ENCODE measurements around the gene TMOD3. TPM values are rescaled to one million over a fixed set of nuclear protein-coding genes. Genes with fewer than 3 reads are reported as not detected.

TMOD3 gene
- total RNA-seq, 1 donor from 2014 or later = 37.4 TPM

- H3K27ac Mint-ChIP-seq = no peak overlapping the region
- peaks cover 11% of the 10 kb centered on the region for H3K36me3 Mint-ChIP-seq (ENCODE audit: insufficient read depth)
- no peak overlapping the region for H3K4me3 Mint-ChIP-seq (ENCODE audit: low read depth)
- TF ChIP-seq CTCF (IDR thresholded peaks at IDR 0.05; ENCODE audit: unreplicated experiment) = no peak
- no peaks in the 10 kb centered on the region for H3K9me3 Mint-ChIP-seq (ENCODE audit: low read depth)
- no peak for DNase-seq (ENCODE audit: low spot score, unreplicated experiment)
- peaks cover 2% of the 10 kb centered on the region for H3K4me1 Mint-ChIP-seq (ENCODE audit: low read depth)
- no peaks in the 10 kb centered on the region for H3K27me3 Mint-ChIP-seq
These were observed 83.1 kb downstream of the TMOD3 start for GRCh38 chr15:51912528-51912927.

- Mint-ChIP-seq H3K4me3 (ENCODE audit: low read depth) (no peak overlapping the region), H3K27me3 (no peaks in the 10 kb centered on the region), H3K36me3 (ENCODE audit: insufficient read depth) (peaks cover 11% of the 10 kb centered on the region), H3K9me3 (ENCODE audit: low read depth) (no peaks in the 10 kb centered on the region), H3K4me1 (ENCODE audit: low read depth) (no peaks in the 10 kb centered on the region), H3K27ac (no peak overlapping the region)
- no peak for DNase-seq (ENCODE audit: low spot score, unreplicated experiment)
- TF ChIP-seq CTCF (IDR thresholded peaks at IDR 0.05; ENCODE audit: unreplicated experiment) = peak; percentile 40
These were observed 88.0 kb downstream of the TMOD3 start for GRCh38 chr15:51917493-51917892.

- Mint-ChIP-seq H3K4me3 (ENCODE audit: low read depth) (no peak overlapping the region), H3K9me3 (ENCODE audit: low read depth) (no peaks in the 10 kb centered on the region), H3K27ac (peak overlapping the region; percentile 20), H3K36me3 (ENCODE audit: insufficient read depth) (peaks cover 10% of the 10 kb centered on the region), H3K4me1 (ENCODE audit: low read depth) (no peaks in the 10 kb centered on the region), H3K27me3 (no peaks in the 10 kb centered on the region)
- no peak for DNase-seq (ENCODE audit: low spot score, unreplicated experiment)
- no peak for TF ChIP-seq CTCF (IDR thresholded peaks at IDR 0.05; ENCODE audit: unreplicated experiment)
These were observed 95.0 kb downstream of the TMOD3 start for GRCh38 chr15:51924156-51925068.

GRCh38 chr15:51926809-51927208 is 97.4 kb downstream of the TMOD3 start:
- Mint-ChIP-seq H3K9me3 (ENCODE audit: low read depth) (no peaks in the 10 kb centered on the region), H3K4me3 (ENCODE audit: low read depth) (no peak overlapping the region), H3K27me3 (no peaks in the 10 kb centered on the region), H3K36me3 (ENCODE audit: insufficient read depth) (peaks cover 7% of the 10 kb centered on the region), H3K4me1 (ENCODE audit: low read depth) (no peaks in the 10 kb centered on the region), H3K27ac (no peak overlapping the region)
- no peak for TF ChIP-seq CTCF (IDR thresholded peaks at IDR 0.05; ENCODE audit: unreplicated experiment)
- DNase-seq (ENCODE audit: low spot score, unreplicated experiment) = no peak

GRCh38 chr15:51931016-51931415 is 101.6 kb downstream of the TMOD3 start:
- no peak for TF ChIP-seq CTCF (IDR thresholded peaks at IDR 0.05; ENCODE audit: unreplicated experiment)
- H3K36me3 Mint-ChIP-seq (ENCODE audit: insufficient read depth) = peaks cover 5% of the 10 kb centered on the region
- DNase-seq (ENCODE audit: low spot score, unreplicated experiment) = no peak
- H3K27ac Mint-ChIP-seq = no peak overlapping the region
- H3K4me1 Mint-ChIP-seq (ENCODE audit: low read depth) = no peaks in the 10 kb centered on the region
- H3K9me3 Mint-ChIP-seq (ENCODE audit: low read depth) = no peaks in the 10 kb centered on the region
- H3K27me3 Mint-ChIP-seq = no peaks in the 10 kb centered on the region
- no peak overlapping the region for H3K4me3 Mint-ChIP-seq (ENCODE audit: low read depth)
